Femur (tissue), 1 donor: ENCODE measurements around the gene MICAL2.

Source experiments
- DNase-seq: peaks from one replicate; pipeline ENCODE4 v3.0.0-alpha.2; 2017

MICAL2 gene

GRCh38 chr11:12278766-12279671 is 168.6 kb downstream of the MICAL2 start:
- DNase-seq = peak; percentile 7

DNA sequence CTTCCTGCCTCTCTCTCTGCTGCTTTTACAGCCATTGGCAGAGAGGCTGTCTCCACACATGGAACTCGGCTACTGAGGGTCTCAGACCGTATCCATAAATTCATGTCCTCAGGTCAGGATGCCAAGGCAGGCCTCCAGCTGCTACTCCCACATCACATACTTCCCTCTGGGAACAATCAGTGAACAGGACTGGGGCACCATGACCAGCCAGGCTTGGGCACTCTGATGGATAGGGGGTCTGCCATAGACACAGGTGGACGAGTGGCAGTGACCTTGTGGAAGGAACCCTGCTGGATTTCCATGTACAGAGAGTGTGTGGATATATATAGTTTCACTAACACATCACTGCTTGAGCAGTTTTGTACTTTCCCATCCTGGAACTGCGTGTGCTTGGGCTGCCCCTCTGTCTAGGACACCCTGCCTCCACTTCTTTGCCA is 169.3 kb downstream of the MICAL2 start:
- peak; percentile 11 for DNase-seq

GRCh38 chr11:12280199-12280837 is 169.9 kb downstream of the MICAL2 start:
- DNase-seq = peak; percentile 10

DNA sequence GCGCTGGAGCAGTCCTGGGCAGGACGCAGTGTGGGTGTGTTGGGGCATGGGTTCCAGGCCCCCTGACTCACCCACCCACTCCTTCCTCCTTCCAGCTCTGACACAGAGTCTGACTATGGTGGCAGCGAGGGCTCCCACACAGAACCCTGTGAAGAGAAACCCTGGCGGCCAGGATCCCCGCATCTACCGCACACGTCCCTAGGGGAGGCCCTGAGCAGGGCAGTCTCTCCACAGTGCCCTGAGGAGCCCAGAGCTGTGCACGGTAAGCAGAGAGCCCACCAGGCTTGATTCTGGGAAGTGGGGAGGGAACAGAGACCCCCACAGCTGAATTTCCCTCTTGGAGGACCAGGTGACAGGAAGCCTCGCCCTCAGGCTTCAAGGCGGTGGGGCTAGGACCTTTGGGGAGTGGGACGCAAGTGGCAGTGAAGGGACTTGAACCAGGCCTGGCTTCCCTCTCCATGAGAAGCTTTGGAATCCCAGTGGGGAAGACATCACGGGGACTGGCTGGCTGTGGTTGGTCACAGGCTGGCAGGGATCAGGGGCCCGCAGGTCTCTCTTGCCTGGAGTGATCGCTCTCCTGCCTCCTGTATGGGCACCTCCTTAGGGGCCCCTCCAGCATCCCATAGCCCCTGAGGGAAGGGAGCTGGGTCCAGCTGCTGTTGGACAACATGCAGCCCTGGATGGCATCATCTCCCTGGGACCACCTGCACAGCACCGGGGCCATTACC is 170.6 kb downstream of the MICAL2 start:
- peak; percentile 18 for DNase-seq

DNA sequence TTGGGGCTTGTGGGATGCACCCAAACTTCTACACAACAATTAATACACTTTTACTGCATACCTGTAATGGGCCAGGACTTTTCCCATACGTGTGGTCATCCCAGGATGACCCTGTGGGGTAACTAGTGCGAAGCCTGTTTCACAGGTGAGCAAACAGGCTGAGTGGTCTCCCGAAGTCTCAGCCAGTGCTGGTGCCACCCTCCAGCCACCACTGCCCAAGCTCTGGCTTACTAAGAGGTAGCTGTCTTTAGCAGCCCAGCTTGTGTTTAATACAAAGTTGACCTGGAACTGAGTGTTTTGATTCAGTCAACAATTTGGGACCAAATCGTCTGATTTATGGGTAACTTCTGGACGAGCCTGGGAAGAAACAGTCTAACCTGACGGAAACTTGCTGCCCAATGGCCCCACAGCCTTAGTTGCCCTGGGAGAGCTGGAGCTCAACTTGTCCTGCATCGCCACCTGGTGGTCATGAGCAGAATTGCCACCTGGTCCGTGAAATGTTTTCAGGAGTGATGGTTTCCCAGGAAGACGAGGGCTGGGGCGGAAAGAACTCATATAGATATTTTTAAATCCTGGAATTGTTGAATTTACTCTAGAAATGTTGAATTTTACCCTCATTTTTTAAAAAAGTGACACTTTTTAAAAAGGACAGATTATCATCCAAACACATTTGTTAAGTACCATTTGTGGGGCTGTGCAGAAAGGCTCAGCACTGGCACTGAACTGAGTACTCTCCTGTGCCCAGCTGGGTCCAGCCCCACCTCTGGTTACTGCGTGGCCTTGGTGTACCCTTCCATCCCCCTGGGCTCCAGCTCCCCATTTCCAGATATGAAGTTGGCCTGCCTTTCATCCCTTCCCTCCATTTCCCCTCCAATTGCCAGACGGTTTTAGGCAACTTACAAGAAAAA is 171.4 kb downstream of the MICAL2 start:
- peak; percentile 90 for DNase-seq

- no peak for DNase-seq
Measured at GRCh38 chr11:12282676-12283075, 172.3 kb downstream of the MICAL2 start.

- no peak for DNase-seq
Measured at GRCh38 chr11:12284316-12285050, 174.1 kb downstream of the MICAL2 start.

- no peak for DNase-seq
Measured at GRCh38 chr11:12285106-12285505, 174.7 kb downstream of the MICAL2 start.

DNA sequence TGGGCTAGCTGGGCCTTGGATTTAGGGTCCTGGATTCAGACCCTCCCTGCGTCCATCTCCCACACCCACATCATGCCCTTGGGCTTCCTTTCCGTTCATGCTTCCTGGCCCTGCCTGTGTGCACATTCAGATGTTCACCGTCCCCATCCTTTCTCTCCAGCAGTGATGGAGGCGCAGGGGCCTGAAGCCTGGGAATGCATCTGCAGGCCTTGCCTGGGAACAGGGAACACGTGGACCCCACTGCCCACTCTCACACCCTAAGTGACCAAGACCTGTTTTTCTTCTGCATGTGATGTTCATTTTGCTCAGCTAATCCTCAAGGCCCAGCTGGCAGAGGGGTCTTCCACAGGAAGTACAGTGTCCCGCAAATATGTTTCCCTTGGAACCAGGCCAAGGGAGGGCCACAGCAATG is 175.4 kb downstream of the MICAL2 start:
- peak; percentile 30 for DNase-seq

- DNase-seq = no peak
Measured at GRCh38 chr11:12286606-12287005, 176.2 kb downstream of the MICAL2 start.

DNA sequence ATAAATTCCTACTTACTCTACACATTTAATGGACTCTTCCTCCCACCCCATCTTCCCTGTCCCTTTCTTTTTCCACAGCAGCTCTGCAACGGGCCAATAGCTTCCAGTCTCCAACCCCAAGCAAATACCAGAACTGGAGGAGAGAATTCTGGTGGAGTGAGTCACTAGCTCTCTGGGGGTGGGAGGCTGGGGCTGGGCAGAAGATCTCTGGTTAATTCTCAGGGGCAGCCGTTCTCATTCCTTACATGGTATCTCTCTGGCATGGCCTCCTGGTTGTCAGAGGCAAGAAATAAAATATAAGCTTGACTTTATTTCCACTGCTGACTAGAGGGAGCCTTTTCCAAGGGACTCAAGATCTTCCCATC is 176.6 kb downstream of the MICAL2 start:
- peak; percentile 65 for DNase-seq

GRCh38 chr11:12287374-12288211 is 177.2 kb downstream of the MICAL2 start:
- DNase-seq = peak; percentile 63

DNA sequence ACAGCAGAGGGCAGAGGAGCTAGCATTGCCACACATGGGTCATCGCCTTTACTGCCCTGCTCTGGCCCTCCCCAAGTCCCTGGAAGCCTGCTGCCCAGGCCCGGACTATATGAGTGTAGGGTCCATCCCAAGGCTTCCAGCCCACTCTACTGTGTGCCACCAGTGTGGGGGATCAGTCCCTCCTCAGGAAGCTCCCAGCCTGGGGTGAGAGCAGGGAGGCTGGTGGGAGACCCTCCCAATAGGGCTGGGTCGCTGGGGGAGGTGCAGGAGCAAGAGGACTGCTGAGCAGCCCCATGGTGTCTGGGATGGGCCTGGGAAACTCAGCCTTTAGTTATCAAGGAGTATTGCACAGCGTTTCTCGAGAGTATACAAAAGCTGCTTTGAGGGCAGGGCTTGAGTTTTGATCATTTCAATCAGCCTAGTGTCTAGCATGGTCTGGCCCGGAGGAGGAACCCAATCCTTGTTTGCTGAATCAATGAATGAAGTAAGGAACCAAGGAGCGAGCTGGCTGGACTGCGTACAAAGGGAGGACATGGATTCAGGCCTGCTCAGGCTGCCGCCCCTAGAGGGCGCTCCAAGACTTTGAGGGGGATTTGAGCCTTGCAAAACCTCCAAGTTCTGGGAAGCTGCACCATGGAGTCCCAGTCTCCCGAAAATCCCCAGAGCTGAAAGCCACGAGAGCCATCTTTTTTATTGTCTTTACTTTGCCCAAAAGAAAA is 178.0 kb downstream of the MICAL2 start:
- peak; percentile 80 for DNase-seq

GRCh38 chr11:12288931-12289666 is 178.7 kb downstream of the MICAL2 start:
- DNase-seq = no peak

- DNase-seq = no peak
Measured at GRCh38 chr11:12289667-12290476, 179.5 kb downstream of the MICAL2 start.

DNA sequence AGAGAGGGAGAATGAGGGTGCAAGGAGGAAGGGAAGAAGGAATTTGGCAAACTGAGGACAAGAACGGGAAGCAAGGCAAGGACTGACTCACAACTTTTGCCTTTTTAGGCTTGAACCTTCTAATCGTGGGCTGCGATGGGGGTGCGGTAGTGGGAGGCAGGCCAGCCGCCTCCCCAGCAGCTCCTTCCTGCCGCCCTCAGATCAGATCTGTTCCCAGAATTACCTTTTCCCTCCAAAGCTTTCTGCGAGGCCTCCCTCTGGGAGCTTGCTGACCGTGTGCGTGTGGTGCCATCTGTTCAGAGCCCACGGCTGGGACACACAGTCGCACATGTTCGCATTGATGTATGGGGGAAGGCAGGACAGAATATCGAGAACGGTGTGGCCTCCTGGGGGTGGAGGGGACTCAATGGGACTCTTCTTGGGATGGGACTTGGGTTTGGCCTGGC is 180.1 kb downstream of the MICAL2 start:
- no peak for DNase-seq

DNA sequence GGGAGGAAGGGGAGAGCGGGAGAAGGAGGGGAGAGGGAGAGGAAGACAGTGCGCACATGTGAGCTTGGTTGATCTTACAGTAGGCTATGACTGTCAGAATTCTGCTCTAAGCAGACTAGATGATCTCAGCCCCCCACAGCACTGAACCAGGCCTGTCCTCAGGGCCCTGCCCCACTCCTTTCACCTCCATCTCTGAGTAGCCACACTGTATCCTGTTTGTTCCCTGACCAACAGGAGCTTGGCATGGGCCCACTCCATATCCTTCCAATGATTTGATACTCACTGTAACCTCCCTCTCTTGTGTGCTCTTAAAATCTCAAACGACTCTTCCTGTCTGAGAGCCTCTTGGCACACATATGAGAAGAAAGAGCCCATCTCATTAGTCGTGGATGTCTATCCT is 180.9 kb downstream of the MICAL2 start:
- no peak for DNase-seq

DNA sequence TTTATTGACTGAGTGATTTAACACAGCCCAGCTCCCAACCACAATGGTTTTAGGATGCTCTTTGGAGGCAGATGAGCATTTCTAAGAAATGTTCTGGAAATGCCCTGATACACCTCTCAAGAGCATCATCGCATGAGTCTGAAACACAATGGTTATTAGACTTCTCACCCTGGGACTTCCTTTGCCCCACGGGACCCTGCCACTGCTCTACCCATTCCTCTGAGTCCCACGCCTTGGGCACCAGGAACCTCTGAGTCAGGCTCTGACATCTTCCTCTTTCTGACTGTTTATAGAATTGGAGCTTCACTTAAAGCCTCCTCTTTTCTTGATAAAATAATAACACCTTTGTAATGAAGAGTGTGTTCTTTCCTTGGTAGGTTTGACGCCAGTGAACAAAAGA is 181.4 kb downstream of the MICAL2 start:
- DNase-seq = no peak
